Osteocyte (in vitro differentiated cells): ENCODE measurements around the gene LRG1. TPM values are rescaled to one million over a fixed set of nuclear protein-coding genes. Genes with fewer than 3 reads are reported as not detected.

Experiments used
- DNase-seq: peaks from one replicate; pipeline ENCODE4 v3.0.0; 2021; ENCODE audit warnings: mixed read lengths; ENCODE audit not compliant: unreplicated experiment; ENCODE audit errors: extremely low spot score
- H3K27ac Mint-ChIP-seq: one replicate; pipeline ENCODE4 v1.8.0; 2021; ENCODE audit warnings: mild to moderate bottlenecking, mixed read lengths; ENCODE audit not compliant: unreplicated experiment
- H3K27me3 Mint-ChIP-seq: one replicate; pipeline ENCODE4 v1.8.0; 2021; ENCODE audit warnings: mixed read lengths; ENCODE audit not compliant: unreplicated experiment
- H3K36me3 Mint-ChIP-seq: one replicate; pipeline ENCODE4 v1.8.0; 2021; ENCODE audit warnings: mixed read lengths; ENCODE audit not compliant: unreplicated experiment
- H3K4me1 Mint-ChIP-seq: one replicate; pipeline ENCODE4 v1.8.0; 2021; ENCODE audit warnings: mixed read lengths; ENCODE audit not compliant: unreplicated experiment
- H3K4me3 Mint-ChIP-seq: one replicate; pipeline ENCODE4 v1.8.0; 2021; ENCODE audit warnings: mild to moderate bottlenecking, moderate library complexity, mixed read lengths; ENCODE audit not compliant: unreplicated experiment
- H3K9me3 Mint-ChIP-seq: one replicate; pipeline ENCODE4 v1.8.0; 2021; ENCODE audit warnings: mixed read lengths; ENCODE audit not compliant: unreplicated experiment
- CTCF ChIP-seq: fragments of 200-600 bp; sonication (generic); IDR thresholded peaks from 2 replicates; pipeline ENCODE4 v1.5.0; 2021; ENCODE audit warnings: antibody characterized with exemption, mild to moderate bottlenecking, moderate library complexity
- total RNA-seq: library from RNA; stranded (reverse); gene quantifications from 2 replicates; pipeline ENCODE4 v1.2.1, GENCODE V29; 2021

LRG1 gene
- total RNA-seq, 1 donor from 2014 or later: not detected

DNA sequence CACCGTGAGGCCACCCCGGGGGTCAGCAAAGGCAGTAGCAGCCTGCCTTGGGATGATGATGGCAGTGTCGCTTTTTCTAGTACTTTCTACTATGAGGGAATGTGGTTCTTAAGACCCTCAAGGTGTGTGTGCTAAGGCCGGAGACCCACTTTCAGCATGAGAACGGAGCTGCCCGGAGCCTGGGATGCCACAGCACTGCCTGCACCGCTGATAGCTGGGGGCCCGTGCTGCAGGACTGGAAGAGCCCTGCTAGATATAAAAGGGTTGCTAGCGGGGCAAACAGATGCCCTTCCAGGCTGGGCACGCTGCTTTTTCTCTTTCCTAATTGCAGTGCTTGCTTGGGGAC is 36.0 kb downstream of the LRG1 start:
- TF ChIP-seq CTCF: no peak
- Mint-ChIP-seq H3K27ac (no peak overlapping the region), H3K4me3 (no peak overlapping the region), H3K9me3 (no peaks in the 10 kb centered on the region), H3K36me3 (peaks cover 11% of the 10 kb centered on the region), H3K4me1 (peaks cover 4% of the 10 kb centered on the region), H3K27me3 (no peaks in the 10 kb centered on the region)
- no peak for DNase-seq

DNA sequence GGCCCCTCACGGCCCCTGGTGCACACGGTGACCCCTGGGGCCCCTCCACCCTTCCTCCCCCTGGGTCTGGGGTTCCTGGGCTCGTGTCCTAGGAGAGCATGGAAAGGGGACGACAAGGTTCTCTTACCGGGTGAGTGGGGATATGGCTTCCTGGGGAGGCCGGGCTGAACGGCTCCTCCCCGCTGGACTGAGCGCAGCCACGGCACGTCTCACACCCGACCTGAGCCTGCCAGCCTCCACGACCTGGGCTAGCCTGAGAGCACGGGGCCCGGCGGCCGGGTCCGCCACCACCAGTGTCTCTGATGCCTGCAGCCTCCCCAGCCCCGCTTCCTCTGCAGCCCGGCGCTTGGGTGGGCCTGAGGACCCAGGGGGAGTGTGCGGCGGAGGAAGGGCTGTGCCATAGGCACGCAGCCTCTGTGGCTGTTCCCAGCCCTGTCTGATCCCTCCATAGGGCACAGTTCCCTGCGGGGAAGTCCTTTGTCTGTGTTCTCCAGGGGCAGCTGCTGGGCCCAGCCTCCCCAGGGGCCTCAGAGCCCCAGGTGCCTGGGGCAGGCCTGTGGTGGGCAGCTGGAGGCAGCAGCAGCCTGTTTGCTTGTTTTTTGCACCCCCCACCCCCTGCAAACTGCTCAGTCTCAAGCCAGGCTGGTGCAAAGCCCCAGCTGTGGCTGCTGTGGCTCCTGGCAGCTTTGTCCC is 36.6 kb downstream of the LRG1 start:
- Mint-ChIP-seq H3K4me3 (no peak overlapping the region), H3K27me3 (no peaks in the 10 kb centered on the region), H3K36me3 (peaks cover 11% of the 10 kb centered on the region), H3K27ac (no peak overlapping the region), H3K4me1 (peaks cover 4% of the 10 kb centered on the region), H3K9me3 (no peaks in the 10 kb centered on the region)
- TF ChIP-seq CTCF: no peak
- DNase-seq: peak; percentile 76

- Mint-ChIP-seq H3K9me3 (no peaks in the 10 kb centered on the region), H3K27me3 (no peaks in the 10 kb centered on the region), H3K27ac (no peak overlapping the region), H3K36me3 (peaks cover 12% of the 10 kb centered on the region), H3K4me3 (no peak overlapping the region), H3K4me1 (peaks cover 4% of the 10 kb centered on the region)
- peak; percentile 83 for DNase-seq
- no peak for TF ChIP-seq CTCF
These were observed 37.3 kb downstream of the LRG1 start for GRCh38 chr19:4502282-4503131.

- no peaks in the 10 kb centered on the region for H3K27me3 Mint-ChIP-seq
- peaks cover 12% of the 10 kb centered on the region for H3K36me3 Mint-ChIP-seq
- H3K4me3 Mint-ChIP-seq: no peak overlapping the region
- H3K4me1 Mint-ChIP-seq: peaks cover 4% of the 10 kb centered on the region
- DNase-seq: peak; percentile 84
- H3K27ac Mint-ChIP-seq: no peak overlapping the region
- H3K9me3 Mint-ChIP-seq: no peaks in the 10 kb centered on the region
- TF ChIP-seq CTCF: no peak
These were observed 38.1 kb downstream of the LRG1 start for GRCh38 chr19:4501691-4502090.
